OCI-M2 (cell line): Measurements from ENCODE around the gene CELF6.

Experiments
- DNase-seq: peaks from one replicate; lab custom pipeline; 2025; ENCODE audit not compliant: unreplicated experiment; lab: John Stamatoyannopoulos, UW

CELF6 gene

GRCh38 chr15:72272213-72272996 lies 47.6 kb downstream of the CELF6 start, which contains the start of gene PARP6:
PARP6 (minus strand) TSS chr15:72272554; CDS start chr15:72267477, 5,077 bp downstream.
- DNase-seq, result peak; percentile 53

- DNase-seq, result no peak
These were observed 48.1 kb downstream of the CELF6 start for GRCh38 chr15:72271895-72272212.

GRCh38 chr15:72271221-72271620 lies 48.7 kb downstream of the CELF6 start:
- no peak for DNase-seq

- DNase-seq, result no peak
These were observed 50.2 kb downstream of the CELF6 start for GRCh38 chr15:72269739-72270138.

- DNase-seq, result no peak
These were observed 54.9 kb downstream of the CELF6 start for GRCh38 chr15:72265031-72265430.

GRCh38 chr15:72252663-72253299 lies 67.2 kb downstream of the CELF6 start:
- no peak for DNase-seq

GRCh38 chr15:72249142-72249810 lies 70.7 kb downstream of the CELF6 start:
- no peak for DNase-seq

GRCh38 chr15:72248514-72248913 lies 71.4 kb downstream of the CELF6 start:
- no peak for DNase-seq

GRCh38 chr15:72242775-72243370 lies 77.1 kb downstream of the CELF6 start:
- DNase-seq, result no peak

GRCh38 chr15:72239652-72240051 lies 80.3 kb downstream of the CELF6 start:
- no peak for DNase-seq

GRCh38 chr15:72238586-72238985 lies 81.4 kb downstream of the CELF6 start:
- no peak for DNase-seq

- no peak for DNase-seq
These were observed 82.1 kb downstream of the CELF6 start for GRCh38 chr15:72237853-72238224.

GRCh38 chr15:72237029-72237852 lies 82.7 kb downstream of the CELF6 start:
- DNase-seq, result peak; percentile 39

- no peak for DNase-seq
These were observed 83.5 kb downstream of the CELF6 start for GRCh38 chr15:72236381-72237003.

- no peak for DNase-seq
These were observed 84.7 kb downstream of the CELF6 start for GRCh38 chr15:72235298-72235697.
